Measurements from ENCODE around the gene CHN2.

CHN2 gene

GRCh38 chr7:29426587-29426986 lies 232.0 kb downstream of the CHN2 start:
- no peak for DNase-seq (ENCODE audit: low read depth, low spot score)

- no peak for DNase-seq (ENCODE audit: low read depth, low spot score)
Measured at GRCh38 chr7:29429401-29429800, 234.8 kb downstream of the CHN2 start.

GRCh38 chr7:29430279-29430949 lies 235.8 kb downstream of the CHN2 start:
- no peak for DNase-seq (ENCODE audit: low read depth, low spot score)

- no peak for DNase-seq (ENCODE audit: low read depth, low spot score)
Measured at GRCh38 chr7:29431686-29432085, 237.1 kb downstream of the CHN2 start.

- DNase-seq (ENCODE audit: low read depth, low spot score), result no peak
Measured at GRCh38 chr7:29432721-29433120, 238.1 kb downstream of the CHN2 start.

GRCh38 chr7:29434380-29434768 lies 239.8 kb downstream of the CHN2 start:
- no peak for DNase-seq (ENCODE audit: low read depth, low spot score)

GRCh38 chr7:29435167-29435566 lies 240.6 kb downstream of the CHN2 start:
- DNase-seq (ENCODE audit: low read depth, low spot score), result no peak

GRCh38 chr7:29435902-29436301 lies 241.3 kb downstream of the CHN2 start:
- no peak for DNase-seq (ENCODE audit: low read depth, low spot score)

GRCh38 chr7:29442146-29442545 lies 247.6 kb downstream of the CHN2 start:
- DNase-seq (ENCODE audit: low read depth, low spot score), result no peak

- DNase-seq (ENCODE audit: low read depth, low spot score), result no peak
Measured at GRCh38 chr7:29443552-29443951, 249.0 kb downstream of the CHN2 start.

- DNase-seq (ENCODE audit: low read depth, low spot score), result no peak
Measured at GRCh38 chr7:29444267-29444666, 249.7 kb downstream of the CHN2 start.

GRCh38 chr7:29445736-29446135 lies 251.2 kb downstream of the CHN2 start:
- DNase-seq (ENCODE audit: low read depth, low spot score), result no peak

GRCh38 chr7:29447828-29448227 lies 253.3 kb downstream of the CHN2 start:
- no peak for DNase-seq (ENCODE audit: low read depth, low spot score)

GRCh38 chr7:29449569-29450260 lies 255.1 kb downstream of the CHN2 start:
- no peak for DNase-seq (ENCODE audit: low read depth, low spot score)

- no peak for DNase-seq (ENCODE audit: low read depth, low spot score)
Measured at GRCh38 chr7:29453021-29453420, 258.4 kb downstream of the CHN2 start.

GRCh38 chr7:29454464-29454863 lies 259.9 kb downstream of the CHN2 start:
- no peak for DNase-seq (ENCODE audit: low read depth, low spot score)

- no peak for DNase-seq (ENCODE audit: low read depth, low spot score)
Measured at GRCh38 chr7:29454899-29455451, 260.4 kb downstream of the CHN2 start.

GRCh38 chr7:29457141-29457561 lies 262.6 kb downstream of the CHN2 start:
- no peak for DNase-seq (ENCODE audit: low read depth, low spot score)

- DNase-seq (ENCODE audit: low read depth, low spot score), result no peak
Measured at GRCh38 chr7:29457565-29458011, 263.0 kb downstream of the CHN2 start.

- DNase-seq (ENCODE audit: low read depth, low spot score), result no peak
Measured at GRCh38 chr7:29458933-29459332, 264.4 kb downstream of the CHN2 start.

- no peak for DNase-seq (ENCODE audit: low read depth, low spot score)
Measured at GRCh38 chr7:29459589-29459988, 265.0 kb downstream of the CHN2 start.

GRCh38 chr7:29461996-29462395 lies 267.4 kb downstream of the CHN2 start:
- DNase-seq (ENCODE audit: low read depth, low spot score), result no peak
